Left cardiac atrium (tissue), 4 donors: ENCODE results near the gene MTMR6. TPM values are rescaled to one million over a fixed set of nuclear protein-coding genes. Genes with fewer than 3 reads are reported as not detected.
A peak's percentile ranks its signal among the peaks of the same experiment; 100 is the strongest.

Source experiments
- ATAC-seq, 2 donors: fragments of 200-7000 bp; cut with Tn5 transposase; one replicate each; pipeline ENCODE4 v1.9.1; 2020; ENCODE audit warnings: mild to moderate bottlenecking in 2 of 2, moderate library complexity in 2 of 2
- DNase-seq: peaks from one replicate; pipeline ENCODE4 v3.0.0-alpha.2; 2020
- intact Hi-C, 2 donors: fragments of 100-400 bp; cut with DNase I; formaldehyde crosslinking; loops; one replicate each; pipeline versions ENCODE4 v1.14.1 to v1.15.1; 2022 to 2023
- total RNA-seq, 2 donors: library from RNA; stranded (reverse); fragmentation: NEBNext Ultra II Directional; extraction: Animal tissue kit (Norgen Biotek cat#: 25700); gene quantifications; one replicate each; pipeline ENCODE4 v1.2.1, GENCODE V29; 2021
- donor health status: DM: no; HTN: yes; CAD: no.
- donor health status: DM: no; HTN: yes; CAD: no; lungs with severe emphysema.
- donor health status: DM: yes; HTN: yes; CAD: no.
- donor health status: Dilated cardiomyopathy.

MTMR6 gene
- total RNA-seq, 2 donors from 2014 or later: 13.3 to 17.5 TPM

DNA sequence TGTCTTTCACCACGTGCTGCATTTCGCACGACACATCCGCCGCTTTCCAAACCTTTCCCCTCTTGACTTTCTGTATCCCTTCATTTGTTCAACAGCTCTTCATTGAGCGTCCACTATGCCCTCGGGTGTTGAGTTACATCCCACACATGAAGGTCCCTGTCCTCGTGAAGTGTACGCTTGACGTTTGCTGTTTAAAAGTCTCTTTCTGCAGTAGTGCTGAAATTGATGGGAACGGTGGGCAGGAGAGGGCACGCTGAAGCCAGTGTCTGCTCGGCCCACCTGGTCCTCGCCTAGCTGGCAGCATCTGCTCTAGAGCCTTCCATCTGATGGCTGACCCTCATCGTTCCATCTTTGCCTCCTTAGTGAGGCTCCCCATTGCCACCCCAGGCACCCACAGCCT lies 59.6 kb downstream of the MTMR6 start:
- intact Hi-C loops: no loop called here
- ATAC-seq: no peak

DNA sequence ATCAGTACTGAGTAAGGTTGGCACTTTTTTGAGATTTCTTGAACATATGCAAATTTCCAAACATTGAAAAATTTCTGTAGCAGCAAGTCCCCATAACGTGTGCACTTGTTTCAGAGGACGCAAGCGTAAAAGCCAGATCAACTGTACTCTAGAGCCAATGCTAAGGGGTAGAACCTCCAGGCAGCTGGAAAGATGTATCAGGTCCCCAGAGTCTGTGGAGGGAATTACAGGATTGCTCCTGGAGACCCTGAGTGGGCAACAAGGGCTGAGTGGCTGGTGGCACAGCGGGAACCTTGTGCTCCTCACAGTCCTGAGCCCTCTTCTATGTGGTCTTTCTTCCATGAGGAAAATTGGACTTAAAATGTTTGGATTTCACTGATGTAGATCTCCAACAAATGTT lies 61.3 kb downstream of the MTMR6 start:
- DNase-seq (no peak), ATAC-seq (no peak)
- intact Hi-C loops: no loop called here

More for the DNA sequence above, 59.6 kb downstream of the MTMR6 start:
- DNase-seq: no peak

DNA sequence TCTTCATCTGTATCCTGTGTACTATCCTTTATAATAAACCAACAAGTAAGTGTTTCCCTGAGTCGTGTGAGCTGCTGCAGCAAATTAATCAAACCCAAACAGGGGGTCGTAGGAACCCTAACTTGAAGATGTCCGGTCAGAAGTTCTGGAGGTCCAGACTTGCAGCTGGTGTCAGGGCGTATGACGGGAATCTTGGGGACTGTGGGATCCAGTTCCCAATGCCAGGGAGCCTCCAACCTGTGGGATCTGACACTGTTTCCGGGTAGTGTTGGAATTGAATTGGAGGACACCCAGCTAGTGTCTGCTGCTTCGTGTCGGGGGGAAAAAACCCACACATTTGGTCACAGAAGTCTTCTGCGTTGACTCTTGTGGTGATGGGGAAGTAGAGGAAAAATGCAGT lies 63.1 kb downstream of the MTMR6 start:
- ATAC-seq (no peak), DNase-seq (no peak)
- intact Hi-C loops: no loop called here

DNA sequence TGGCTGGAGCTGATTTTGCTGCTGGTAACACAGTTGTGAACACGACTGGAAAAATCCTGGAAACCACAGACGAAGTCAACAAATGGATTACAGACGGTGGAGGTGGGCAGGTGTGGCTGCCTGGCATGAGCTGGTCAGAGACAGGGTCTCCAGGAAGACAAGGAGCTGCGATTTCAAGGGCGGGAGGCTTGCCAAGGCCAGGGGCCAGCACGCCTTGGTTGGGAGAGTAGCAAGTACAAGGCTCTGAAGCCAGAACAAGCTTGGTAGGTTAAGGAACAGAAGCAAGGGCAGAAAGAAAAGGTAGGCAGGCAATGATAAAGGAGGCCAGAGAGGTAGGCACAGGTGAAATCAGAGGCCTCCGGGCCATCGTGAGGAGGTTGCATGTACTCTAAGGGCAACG lies 64.5 kb downstream of the MTMR6 start:
- no peak for ATAC-seq
- intact Hi-C loops: no loop called here

DNA sequence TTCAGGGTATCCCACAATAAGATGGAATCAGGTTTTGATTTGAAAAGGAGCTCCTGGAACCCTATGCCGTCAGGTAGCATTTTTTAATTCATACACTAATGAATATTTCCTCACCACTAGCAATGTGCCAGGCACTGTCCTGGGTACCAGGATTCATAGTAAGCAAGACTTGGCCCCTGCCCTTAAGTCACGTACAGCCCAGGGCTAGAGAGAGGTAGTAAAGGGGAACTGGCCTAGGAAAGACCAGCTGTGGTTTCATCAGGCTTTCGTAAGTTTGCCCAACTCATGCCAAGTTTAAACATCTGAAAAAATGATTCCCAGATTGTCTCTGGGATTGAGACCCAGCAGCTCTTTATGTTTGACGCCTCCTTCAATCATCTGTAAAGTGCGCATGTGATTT lies 69.3 kb downstream of the MTMR6 start:
- DNase-seq (no peak), ATAC-seq (no peak)
- intact Hi-C loops: no loop called here

More for the DNA sequence above, 64.5 kb downstream of the MTMR6 start:
- no peak for DNase-seq

DNA sequence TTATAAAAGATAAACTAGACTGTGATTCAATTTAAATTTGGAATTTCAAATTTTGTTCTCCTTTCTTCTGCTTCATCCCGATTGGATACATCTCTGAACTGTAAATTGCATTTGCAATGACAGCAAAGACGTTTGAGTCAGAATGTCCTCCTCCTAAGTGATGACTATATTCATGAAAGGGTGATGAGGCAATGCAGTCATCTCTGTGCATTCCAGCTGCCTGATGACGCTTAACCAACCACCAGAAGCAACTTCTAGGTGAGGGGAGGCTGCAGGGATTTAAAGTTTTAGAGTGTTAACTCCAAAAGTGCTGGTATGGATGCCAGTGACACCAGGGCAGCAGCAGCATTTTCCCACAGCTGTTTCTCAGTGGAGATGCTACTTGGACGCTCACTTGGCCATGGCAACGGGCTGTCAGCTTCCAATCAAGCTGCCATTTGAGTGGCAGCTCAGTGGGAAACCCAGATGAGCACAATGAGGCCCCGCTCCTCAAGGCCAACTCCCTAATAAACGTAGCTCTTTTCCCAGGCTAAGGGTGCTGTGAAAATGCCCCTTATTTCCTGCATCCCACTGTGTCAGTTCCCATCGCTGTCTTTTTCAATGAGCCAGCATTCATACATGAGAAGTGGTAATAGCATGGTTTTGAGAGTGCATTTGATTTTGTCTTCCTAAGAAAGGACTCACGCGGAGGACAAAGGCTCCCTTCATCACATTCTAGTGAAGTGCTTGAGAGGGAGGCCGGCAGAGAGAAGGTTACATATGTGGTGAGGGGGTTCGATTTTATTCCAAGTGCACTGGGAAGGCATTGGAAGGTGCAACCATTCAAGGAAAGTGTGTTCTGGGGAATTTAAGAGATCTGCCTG lies 70.0 kb downstream of the MTMR6 start:
- ATAC-seq (no peak), DNase-seq (no peak)
- intact Hi-C loops: no loop called here

DNA sequence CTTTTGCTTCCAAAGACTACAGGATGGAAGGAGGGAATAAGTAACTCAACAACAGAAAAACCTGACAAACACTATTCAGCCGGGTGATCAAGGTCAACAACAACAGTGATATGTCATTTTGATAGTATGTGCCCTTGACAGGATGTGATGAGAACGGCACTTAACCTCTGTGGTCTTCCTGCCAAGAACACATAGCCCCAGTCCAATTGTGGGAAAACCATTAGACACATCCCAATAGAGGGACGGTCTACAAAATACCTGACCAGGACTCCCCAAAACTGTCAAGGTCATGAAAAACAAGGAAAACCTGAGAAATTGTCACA lies 72.1 kb downstream of the MTMR6 start:
- DNase-seq (no peak), ATAC-seq (no peak)
- intact Hi-C loops: no loop called here

DNA sequence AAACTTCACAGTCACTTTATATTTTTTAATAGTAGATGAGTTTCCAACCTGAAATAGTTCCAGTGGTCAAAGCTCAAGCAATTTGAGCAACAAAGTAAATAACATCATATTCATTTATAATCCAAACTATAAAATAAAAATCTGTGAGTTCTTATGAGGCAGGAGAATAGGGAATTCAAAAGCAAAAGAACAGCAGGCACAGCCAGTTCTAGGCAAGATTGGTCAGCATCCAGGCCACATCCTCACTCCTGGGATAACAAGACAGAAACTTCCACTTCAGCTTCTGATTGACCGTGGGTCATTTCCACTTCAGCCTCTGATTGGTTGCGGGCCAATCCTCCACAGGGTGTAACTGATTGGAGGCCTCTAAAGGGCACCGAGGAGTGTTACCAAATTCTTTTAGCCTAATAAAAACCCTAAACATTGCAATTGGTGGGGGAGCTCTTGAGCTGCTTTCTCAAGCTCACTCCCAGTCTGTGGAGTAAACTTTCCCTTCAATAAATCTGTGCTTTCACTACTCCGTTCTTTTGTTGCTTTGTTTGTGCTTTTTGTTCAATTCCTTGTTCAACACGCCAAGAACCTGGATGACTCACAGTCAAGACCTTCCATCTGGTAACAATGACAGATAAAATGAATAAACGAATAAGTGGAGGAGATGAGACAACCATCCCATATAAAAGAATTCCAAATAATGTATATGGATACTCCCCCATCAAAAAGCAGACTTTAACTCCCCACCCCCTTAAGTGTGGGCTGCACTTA lies 72.6 kb downstream of the MTMR6 start:
- DNase-seq (peak; percentile 29), ATAC-seq (peak in 1 of 2 donors; percentile 27)
- intact Hi-C loops: no loop called here

DNA sequence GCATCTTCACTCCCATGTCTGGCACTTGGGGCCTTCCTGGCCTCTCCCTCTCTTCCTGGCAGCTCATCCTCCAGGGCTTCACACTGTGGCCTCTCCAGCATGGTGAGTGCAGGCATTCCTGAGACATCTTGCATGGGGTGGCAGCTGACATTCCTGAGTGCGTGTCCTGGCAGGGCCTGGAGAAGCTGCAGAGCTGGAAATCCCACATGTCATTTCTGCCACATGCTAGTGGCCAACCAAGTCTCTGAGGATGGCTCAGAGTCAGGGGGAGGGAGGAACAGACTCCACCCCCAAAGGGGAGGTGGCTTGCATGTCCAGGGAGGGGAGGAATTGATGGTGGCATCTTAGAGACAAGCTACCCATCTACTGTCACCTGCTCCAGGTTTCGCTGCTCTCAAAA lies 73.6 kb downstream of the MTMR6 start:
- no peak for DNase-seq
- ATAC-seq: no peak
- intact Hi-C loops: no loop called here

DNA sequence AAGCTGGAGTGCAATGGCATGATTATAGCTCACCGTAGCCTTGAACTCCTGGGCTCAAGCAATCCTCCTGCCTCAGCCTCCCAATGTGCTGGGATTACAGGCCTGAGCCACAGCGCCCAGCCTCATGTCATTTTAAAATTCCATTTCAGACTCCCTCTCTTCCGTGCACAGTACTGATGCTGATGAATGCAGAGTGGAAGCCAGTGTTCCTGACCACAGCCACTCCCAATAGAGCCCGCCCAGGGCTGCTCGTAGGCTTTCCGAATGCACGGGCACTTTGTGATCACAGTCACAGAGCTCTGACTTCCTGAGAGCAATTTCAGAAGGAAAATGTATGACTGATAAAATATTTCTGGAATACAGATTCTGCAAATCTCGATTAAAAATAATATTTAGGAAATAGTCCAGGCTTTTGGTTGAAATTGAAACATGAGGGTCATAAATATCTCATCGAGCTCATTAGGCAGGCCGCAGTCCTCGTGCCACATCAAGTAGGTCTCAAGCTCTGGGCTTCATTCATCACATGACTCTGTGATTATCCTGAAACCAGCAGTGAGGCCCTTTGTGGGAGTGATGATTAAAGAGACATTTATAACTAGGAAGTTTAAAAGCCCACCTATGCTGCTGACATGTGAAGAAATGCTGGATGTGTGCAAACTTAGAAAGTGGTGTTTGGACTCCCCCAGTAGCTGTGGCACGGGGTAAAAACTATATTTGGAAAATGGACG lies 76.3 kb downstream of the MTMR6 start:
- ATAC-seq: no peak
- intact Hi-C loops: no loop called here
- no peak for DNase-seq

DNA sequence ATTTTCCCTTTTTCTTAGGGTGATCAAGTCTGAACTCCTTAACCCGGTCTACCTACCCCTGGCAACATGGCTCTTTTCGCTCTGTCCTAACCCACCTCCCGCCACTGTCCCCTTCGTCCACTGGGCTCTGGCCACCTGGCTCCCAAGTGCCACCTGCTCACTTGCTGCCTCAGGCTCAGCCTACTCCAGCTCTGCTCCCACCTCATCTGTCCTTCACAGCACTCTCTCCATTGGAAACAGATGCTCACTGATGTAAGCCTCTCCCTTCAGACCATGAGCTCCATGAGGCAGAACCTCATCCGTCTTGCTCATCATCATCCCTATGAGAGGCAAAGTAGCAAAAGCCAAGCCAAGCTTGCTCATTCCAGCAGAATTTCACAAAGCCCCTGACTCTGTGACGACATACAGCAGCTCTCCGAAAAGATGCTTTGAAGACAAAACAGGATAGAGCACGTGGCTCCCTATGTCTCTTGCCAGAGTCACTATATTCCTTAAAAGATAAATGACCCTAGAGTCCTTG lies 79.9 kb downstream of the MTMR6 start:
- no peak for ATAC-seq
- DNase-seq: no peak
- intact Hi-C loops: no loop called here

DNA sequence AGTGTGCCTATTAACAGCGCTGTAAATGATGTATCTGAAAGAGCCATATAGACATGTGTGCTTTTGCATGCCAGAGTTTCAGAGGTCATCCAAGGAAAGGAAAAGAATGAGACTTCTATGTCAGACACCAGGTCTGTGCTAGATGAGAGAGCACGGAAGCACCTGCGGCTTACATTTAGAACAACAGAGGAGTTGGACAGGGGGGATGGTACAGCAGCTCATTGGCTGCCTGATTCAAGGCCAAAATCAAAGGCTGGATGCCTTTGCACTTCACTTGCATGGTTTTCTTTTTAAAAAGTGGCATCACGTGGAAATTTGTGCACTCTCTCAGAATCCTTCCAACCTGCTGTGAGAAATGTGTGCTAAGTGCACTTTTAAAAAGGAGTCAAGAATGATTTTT lies 82.4 kb downstream of the MTMR6 start:
- no peak for DNase-seq
- intact Hi-C loops: no loop called here
- ATAC-seq: no peak

DNA sequence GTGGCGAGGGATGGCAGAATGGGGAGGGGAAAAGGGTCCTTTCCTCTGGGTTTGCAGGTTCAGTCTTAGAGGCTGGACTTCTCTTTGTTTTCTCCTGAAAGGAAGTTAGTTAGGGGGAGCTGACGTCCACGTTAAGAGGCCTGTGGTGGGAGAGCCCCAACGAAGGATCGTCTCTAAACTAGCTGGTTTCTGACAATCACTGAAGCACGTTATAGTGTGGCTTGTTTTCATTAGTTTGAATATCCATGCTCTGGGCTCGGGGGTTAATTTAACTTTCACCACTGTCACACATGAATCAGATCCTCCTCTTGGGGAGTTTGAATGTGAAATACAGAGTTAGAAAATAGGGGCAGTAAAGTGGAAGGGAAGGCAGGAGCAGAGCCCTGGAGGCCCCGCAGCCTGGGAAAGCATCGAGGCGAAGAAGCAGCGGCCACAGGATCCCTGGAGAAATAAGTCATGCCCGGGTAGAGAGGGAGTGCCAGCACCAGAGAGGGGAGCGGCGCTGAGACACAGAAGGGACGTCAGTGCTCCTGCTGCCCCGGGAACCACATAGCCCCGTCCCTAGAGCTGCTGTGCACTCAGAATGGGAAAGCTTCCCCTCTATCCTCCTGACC lies 84.1 kb downstream of the MTMR6 start:
- DNase-seq (no peak), ATAC-seq (no peak)
- intact Hi-C loops: no loop called here

DNA sequence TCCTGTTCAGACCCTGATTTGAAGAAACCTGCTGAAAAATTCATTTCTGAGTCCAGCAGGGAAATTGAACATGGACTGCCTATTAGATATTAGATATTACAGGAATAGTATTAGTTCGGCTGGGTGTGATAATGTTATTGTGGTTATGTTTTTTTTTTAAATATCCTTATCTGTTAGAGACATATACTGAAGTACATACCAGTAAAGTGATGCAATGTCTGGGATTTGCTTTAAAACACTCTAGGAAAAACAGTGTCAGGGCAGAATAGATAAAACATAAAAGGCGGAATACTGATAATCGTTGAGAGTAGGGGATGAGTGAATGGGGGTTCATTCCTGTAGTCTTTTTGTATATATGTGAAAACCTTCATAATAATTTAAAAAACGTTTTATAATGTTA lies 86.5 kb downstream of the MTMR6 start:
- ATAC-seq (no peak), DNase-seq (no peak)
- intact Hi-C loops: no loop called here

DNA sequence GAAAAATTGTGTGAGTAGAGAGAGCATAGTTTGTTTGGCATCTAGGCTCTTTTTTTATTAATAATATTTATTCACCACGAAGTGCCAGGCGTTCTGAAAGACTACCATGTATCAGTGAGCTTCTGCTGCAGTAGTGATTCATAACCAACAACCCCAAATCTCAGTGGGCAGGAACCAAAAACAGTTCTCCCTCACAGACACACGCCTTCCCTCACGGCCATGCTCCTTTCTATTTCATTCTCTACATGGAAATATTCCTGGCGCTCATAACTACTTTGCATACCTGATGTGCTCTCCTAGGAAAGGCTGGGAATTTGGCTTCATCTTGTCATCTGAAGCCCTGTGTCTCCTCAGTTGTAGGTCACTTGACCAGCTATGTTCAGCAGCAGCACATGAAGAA lies 88.6 kb downstream of the MTMR6 start:
- intact Hi-C loops: no loop called here
- DNase-seq (no peak), ATAC-seq (no peak)

DNA sequence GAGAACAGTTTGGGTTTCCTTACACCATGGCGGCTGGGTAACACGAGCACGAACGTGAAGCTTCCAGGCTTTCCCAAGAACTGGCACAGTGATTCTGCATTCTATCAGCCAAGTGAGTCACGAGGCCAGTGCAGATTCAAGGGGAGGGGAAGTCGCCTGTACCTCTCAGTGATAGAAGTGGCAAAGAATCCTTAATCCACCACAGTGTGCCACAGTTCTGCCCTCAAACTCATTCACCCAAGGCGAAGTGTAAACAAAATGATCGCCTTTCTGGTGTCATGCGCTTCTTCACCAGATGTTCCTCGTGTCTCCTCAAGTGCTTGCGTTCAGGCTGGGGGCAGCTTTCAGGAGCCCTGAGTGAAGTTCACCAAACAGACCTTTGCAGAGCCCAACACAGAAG lies 90.3 kb downstream of the MTMR6 start:
- ATAC-seq (no peak), DNase-seq (no peak)
- intact Hi-C loops: no loop called here
